H1 (cell line): ENCODE data around the gene ACACA.

Experiments used
- CEBPB ChIP-seq: IDR thresholded peaks from 2 replicates; pipeline ENCODE4 v1.6.1; 2012; ENCODE audit warnings: low read depth, low read length
- CTCF ChIP-seq, 3 experiments: IDR thresholded peaks; 1 replicate in 2 of 3; 2 replicates in 1 of 3; pipeline versions ENCODE4 v1.5.1 to v1.6.1; 2011; ENCODE audit warnings: low read length in 3 of 3, mild to moderate bottlenecking in 3 of 3, inconsistent platforms in 2 of 3, low read depth in 1 of 3, moderate library complexity in 1 of 3; ENCODE audit not compliant: insufficient read depth in 1 of 3; ENCODE audit errors: control extremely low read depth in 1 of 3

DNA sequence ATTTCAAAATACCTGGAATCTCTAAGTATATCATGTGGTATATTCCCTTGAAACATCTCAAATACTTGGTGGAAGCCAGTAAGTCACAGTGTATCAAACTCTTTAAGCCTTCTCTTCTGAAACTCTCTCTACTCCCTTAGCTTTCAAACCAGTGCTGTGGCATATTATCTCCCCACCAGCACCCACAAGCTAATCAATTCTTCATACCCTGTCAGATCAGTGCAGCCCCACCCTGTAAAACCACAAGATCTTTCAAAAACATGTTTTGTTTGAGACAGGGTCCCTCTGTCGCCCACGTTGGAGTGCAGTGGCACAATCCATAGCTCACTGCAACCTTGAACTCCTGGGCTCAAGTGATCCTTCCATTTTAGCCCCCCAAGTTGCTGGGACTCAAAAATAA lies 122.4 kb downstream of the ACACA start:
- TF ChIP-seq CEBPB (no peak), CTCF (IDR thresholded peaks at IDR 0.05; ENCODE audit: control extremely low read depth in 1 of 3, insufficient read depth in 1 of 3, low read depth in 1 of 3, low read length in 3 of 3) (no peak)
